Measurements from ENCODE around the gene KCTD1.

GRCh38 chr18:26532367-26533340 is 15.7 kb downstream of the KCTD1 start:
- no peak for TF ChIP-seq EZH2 (IDR thresholded peaks at IDR 0.05; ENCODE audit: low read length, missing control alignments)
- TF ChIP-seq, protein P1, sequence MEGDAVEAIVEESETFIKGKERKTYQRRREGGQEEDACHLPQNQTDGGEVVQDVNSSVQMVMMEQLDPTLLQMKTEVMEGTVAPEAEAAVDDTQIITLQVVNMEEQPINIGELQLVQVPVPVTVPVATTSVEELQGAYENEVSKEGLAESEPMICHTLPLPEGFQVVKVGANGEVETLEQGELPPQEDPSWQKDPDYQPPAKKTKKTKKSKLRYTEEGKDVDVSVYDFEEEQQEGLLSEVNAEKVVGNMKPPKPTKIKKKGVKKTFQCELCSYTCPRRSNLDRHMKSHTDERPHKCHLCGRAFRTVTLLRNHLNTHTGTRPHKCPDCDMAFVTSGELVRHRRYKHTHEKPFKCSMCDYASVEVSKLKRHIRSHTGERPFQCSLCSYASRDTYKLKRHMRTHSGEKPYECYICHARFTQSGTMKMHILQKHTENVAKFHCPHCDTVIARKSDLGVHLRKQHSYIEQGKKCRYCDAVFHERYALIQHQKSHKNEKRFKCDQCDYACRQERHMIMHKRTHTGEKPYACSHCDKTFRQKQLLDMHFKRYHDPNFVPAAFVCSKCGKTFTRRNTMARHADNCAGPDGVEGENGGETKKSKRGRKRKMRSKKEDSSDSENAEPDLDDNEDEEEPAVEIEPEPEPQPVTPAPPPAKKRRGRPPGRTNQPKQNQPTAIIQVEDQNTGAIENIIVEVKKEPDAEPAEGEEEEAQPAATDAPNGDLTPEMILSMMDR (conservative IDR thresholded peaks at IDR 0.05 in 1 of 2, IDR thresholded peaks at IDR 0.05 in 1 of 2; ENCODE audit: low read depth in 1 of 2, low read length in 2 of 2) = no peak

Data from fibroblast of lung (primary cell).